HL-60 (cell line): ENCODE results near the gene PLEKHG2.
"Not testable (repeated sequence)": the region's sequence is repeated elsewhere in the genome, so short reads cannot be mapped to it uniquely, and the experiment has no call there.

ENCODE experiments used
- DNase-seq, 2 experiments: peaks; one replicate each; pipeline ENCODE4 v3.0.0-alpha.2; 2010 to 2020; ENCODE audit warnings: low read depth in 1 of 2, low spot score in 1 of 2
- H3K27ac ChIP-seq: fragments of 250-450 bp; sonication (Bioruptor Pico); replicated peaks from 2 replicates; pipeline ENCODE4 v1.5.1; 2020; ENCODE audit warnings: mild to moderate bottlenecking, moderate library complexity
- H3K27me3 ChIP-seq: fragments of 250-450 bp; sonication (Bioruptor Pico); 2 replicates; pipeline ENCODE4 v1.5.1; 2021; ENCODE audit warnings: mild to moderate bottlenecking, moderate library complexity; ENCODE audit not compliant: insufficient read depth, poor library complexity, severe bottlenecking
- H3K4me3 ChIP-seq: replicated peaks from 2 replicates; pipeline ENCODE4 v1.5.1; 2011; ENCODE audit warnings: mild to moderate bottlenecking, control low read depth, low read length; ENCODE audit not compliant: insufficient read depth
- CTCF ChIP-seq: IDR thresholded peaks from one replicate; pipeline ENCODE4 v1.5.1; 2011; ENCODE audit warnings: low read length, control low read depth, inconsistent platforms; ENCODE audit not compliant: insufficient read depth
- GABPA ChIP-seq: IDR thresholded peaks from 2 replicates; pipeline ENCODE4 v1.6.1; 2012; ENCODE audit warnings: low read depth
- POLR2AphosphoS5 ChIP-seq: IDR thresholded peaks from 2 replicates; pipeline ENCODE4 v1.6.1; 2012; ENCODE audit warnings: low read depth
- SPI1 ChIP-seq: IDR thresholded peaks from 2 replicates; pipeline ENCODE4 v1.6.1; 2012; ENCODE audit warnings: low read depth, mild to moderate bottlenecking, borderline replicate concordance
- TF ChIP-seq, protein P1 (sequence below): IDR thresholded peaks from 2 replicates; pipeline ENCODE4 v1.6.1; 2012; ENCODE audit warnings: low read depth; ENCODE audit not compliant: insufficient replicate concordance

PLEKHG2 gene

DNA sequence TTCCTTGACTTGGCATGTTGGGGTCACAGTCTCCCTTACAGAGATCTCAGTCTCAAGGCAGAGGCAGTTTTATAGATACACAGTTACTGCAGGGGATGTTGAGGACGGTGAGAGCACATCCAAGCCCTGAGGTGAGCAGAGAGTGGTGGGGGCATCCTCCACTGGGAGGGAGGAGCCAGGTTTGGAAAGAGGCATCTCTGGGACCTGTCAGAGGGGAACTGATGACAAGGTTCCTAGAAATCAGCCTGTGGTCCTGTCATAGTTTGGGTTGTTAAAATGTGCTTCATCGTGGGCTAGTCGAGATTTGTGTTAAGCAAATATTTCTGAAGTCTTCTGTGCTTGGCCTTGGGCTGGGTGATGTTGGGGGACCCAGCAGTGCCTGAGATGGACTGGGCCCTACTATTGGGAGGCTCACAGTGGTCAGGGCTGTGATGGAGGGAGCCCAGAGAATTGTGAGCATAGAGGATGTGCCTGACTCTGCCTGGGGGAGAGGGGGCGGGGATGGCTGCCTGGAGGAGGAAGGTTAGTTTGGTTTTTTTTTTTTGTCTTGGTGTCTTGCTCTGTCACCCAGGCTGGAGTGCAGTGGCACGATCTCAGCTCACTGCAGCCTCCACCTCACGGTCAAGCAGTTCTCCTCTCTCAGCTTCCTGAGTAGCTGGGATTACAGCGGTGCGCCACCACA lies 36.8 kb downstream of the PLEKHG2 start:
- H3K27ac ChIP-seq = no peak overlapping the region
- no peak overlapping the region for H3K4me3 ChIP-seq
- no peak for DNase-seq
- TF ChIP-seq, protein P1, sequence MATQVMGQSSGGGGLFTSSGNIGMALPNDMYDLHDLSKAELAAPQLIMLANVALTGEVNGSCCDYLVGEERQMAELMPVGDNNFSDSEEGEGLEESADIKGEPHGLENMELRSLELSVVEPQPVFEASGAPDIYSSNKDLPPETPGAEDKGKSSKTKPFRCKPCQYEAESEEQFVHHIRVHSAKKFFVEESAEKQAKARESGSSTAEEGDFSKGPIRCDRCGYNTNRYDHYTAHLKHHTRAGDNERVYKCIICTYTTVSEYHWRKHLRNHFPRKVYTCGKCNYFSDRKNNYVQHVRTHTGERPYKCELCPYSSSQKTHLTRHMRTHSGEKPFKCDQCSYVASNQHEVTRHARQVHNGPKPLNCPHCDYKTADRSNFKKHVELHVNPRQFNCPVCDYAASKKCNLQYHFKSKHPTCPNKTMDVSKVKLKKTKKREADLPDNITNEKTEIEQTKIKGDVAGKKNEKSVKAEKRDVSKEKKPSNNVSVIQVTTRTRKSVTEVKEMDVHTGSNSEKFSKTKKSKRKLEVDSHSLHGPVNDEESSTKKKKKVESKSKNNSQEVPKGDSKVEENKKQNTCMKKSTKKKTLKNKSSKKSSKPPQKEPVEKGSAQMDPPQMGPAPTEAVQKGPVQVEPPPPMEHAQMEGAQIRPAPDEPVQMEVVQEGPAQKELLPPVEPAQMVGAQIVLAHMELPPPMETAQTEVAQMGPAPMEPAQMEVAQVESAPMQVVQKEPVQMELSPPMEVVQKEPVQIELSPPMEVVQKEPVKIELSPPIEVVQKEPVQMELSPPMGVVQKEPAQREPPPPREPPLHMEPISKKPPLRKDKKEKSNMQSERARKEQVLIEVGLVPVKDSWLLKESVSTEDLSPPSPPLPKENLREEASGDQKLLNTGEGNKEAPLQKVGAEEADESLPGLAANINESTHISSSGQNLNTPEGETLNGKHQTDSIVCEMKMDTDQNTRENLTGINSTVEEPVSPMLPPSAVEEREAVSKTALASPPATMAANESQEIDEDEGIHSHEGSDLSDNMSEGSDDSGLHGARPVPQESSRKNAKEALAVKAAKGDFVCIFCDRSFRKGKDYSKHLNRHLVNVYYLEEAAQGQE = no peak
- TF ChIP-seq GABPA = no peak
- no peak for TF ChIP-seq POLR2AphosphoS5
- no peak for TF ChIP-seq CTCF
- no peak for TF ChIP-seq SPI1
- H3K27me3 ChIP-seq = no peaks in the 10 kb centered on the region

DNA sequence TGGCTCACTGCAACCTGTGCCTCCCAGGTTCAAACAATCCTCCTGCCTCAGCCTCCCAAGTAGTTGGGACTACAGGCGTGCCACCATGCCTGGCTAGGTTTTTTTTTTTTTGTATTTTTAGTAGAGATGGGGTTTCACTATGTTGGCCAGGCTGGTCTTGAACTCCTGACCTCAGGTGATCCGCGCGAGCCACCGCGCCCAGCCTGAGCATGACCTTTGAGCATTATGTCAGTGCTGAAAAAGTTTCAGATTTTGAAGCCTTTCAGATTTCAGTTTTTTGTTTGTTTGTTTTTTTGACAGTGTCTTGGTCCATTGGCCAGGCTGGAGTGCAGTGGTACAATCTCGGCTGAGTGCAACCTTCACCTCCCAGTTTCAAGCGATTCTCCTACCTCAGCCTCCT lies 38.8 kb downstream of the PLEKHG2 start:
- not testable (repeated sequence) for H3K27me3 ChIP-seq, DNase-seq, H3K4me3 ChIP-seq, H3K27ac ChIP-seq

DNA sequence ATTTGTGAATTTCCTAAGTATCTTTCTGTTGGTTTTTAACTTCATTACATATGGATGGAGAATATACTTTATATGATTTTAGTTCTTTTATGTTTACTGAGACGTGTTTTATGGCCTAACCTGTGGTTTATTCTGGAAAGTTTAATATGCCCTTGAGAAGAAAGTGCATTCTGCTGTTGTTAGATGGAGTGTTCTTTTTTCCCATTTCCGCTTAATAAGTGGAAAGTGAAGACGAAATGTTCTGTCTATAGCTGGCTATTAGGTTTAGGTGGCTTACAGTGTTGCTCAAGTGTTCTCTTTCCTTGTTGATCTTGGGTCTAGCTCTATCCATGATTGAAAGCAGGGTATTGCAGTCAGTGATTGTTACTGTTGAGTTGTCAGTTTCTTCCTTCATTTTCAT lies 50.9 kb downstream of the PLEKHG2 start:
- Histone ChIP-seq H3K4me3 (no peak overlapping the region), H3K27ac (no peak overlapping the region), H3K27me3 (no peaks in the 10 kb centered on the region)
- no peak for TF ChIP-seq POLR2AphosphoS5
- TF ChIP-seq, protein P1 = no peak
- no peak for TF ChIP-seq SPI1
- TF ChIP-seq GABPA = no peak
- no peak for TF ChIP-seq CTCF
- DNase-seq = no peak

- DNase-seq = no peak
- Histone ChIP-seq H3K27me3 (no peaks in the 10 kb centered on the region), H3K4me3 (no peak overlapping the region), H3K27ac (no peak overlapping the region)
- no peak for TF ChIP-seq SPI1
- TF ChIP-seq CTCF = no peak
- TF ChIP-seq POLR2AphosphoS5 = no peak
- TF ChIP-seq, protein P1 = no peak
- no peak for TF ChIP-seq GABPA
Observed at GRCh38 chr19:39465956-39466747, 53.7 kb downstream of the PLEKHG2 start.
